HG02885 (cell line): ENCODE data around the gene C1QTNF3.
"Not testable (repeated sequence)": the region's sequence is repeated elsewhere in the genome, so short reads cannot be mapped to it uniquely, and the experiment has no call there.

Experiments
- ATAC-seq: cut with Tn5 transposase; IDR thresholded peaks from one replicate; pipeline ENCODE4 v1.9.1; 2021; ENCODE audit warnings: mild to moderate bottlenecking; ENCODE audit not compliant: unreplicated experiment, poor library complexity

The C1QTNF3 gene

DNA sequence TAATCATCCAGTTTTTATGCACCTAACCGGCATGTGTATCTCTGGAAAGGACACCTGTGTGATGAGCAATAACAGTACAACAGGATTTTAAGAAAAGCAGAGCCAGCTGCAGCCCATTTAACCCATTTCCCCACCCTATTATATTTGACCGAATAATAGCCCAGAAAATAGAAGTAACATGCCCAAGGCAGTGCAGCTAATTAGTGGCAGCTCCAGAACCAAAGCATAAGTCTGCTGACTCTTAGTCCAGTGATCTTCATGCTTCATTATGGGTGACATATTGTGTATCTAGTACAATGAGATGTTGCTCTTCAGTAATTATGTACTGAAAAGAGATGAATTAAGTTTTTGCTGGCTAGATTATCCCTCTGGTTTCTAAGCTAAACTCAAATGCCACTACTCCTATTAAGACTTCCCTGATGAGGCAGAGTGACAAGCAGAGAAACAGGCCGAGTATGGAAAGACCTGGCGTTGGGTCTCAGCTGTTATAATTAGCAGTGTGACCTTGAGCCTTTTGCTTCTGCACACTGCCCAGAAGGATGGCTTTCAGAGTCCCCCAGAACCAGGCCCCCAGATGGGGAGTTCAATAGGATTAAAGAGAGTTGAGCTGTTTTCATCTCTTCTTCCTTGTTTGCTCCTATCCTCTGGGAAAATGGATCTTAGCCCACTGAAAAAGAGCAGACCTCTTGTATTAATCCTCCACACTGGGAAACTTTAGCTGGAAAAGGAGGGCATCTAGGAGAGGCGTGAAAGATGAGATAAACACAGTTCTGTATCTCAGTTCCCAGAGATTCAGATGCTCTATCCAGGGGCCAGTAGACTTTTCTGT is 10.8 kb upstream of the C1QTNF3 start:
- ATAC-seq: no peak

DNA sequence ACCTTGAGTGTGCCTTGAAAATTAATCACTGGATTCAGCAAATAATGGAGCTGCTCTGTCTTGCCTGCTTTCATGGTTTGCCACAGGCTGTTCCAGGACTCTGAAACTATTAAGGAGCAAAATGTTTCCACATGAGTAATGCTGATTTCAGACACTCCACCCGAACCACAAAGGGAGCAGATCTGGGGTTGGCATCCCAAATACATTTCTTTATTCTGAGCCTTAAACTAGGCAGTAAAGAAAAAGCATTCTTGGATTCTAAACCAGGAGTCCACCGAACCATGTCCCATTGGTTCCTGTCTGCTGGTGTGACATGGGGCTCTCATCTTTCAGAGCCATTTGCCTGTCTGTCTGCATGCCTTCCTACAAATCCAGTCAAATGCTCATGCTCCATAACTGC is 10.1 kb upstream of the C1QTNF3 start:
- ATAC-seq: no peak

DNA sequence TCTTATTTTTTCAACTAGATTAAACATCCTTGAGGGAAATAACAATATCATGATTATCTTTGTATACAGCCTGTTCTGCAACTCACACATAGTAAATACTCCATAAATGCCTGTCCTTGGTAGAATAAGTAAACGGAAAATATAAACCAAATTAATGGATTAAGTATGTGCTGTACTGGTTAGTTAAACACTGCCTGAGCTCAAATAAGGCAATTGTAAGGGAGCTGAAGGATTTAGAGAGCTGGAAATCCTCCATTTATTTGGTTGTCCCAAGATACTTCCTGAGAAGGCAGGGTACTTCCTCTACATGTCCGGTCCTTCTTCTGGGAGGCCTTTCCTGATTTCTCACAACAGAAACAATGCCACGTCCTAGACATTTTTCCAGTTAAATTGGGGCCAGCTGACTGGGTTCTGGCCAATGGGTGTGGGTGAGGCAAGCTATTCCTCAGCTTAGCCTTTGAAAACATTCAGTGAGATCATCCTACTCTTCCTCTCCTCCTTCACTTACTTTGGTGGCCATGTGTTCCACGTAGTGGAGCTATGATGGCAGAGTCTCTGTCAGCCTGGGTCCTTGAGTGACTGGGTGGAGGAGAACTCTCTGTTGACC is 8.5 kb upstream of the C1QTNF3 start:
- ATAC-seq: no peak

DNA sequence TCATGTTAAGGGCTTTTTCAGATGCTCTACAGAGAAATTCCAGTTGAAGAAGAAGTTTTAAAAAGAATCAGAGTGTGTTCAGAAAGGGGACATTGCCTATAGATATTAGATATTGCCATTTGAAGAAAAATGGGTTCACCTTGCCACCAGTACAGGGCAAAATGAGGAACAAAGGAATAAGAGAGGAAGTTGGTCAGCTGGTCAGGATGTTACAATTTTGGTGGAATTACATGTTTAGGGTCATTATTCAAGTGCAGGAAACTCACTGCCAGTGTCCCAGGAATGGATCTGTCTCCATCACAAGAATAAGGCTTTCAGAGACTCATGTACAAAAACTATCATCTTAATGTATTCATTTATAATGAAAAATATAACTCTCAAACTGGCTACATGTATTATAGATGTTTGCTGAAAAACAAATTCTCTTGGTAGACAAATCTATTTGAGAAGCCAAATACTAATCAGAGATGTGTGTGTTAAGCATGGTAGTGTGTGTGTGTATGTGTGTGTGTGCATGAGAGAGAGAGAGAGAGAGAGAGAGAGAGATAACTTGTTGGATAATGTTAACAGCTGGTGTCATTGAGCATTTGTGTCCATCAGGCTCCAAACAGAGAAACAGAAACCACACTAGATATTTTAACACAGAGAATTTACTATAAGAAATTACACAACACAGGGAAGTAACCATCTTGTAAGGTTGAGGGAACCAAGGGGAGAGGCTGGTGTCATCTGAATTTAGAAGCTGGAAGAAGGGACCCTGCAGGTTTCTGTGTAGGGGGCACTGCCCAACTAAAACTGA is 5.0 kb upstream of the C1QTNF3 start:
- ATAC-seq: no peak

DNA sequence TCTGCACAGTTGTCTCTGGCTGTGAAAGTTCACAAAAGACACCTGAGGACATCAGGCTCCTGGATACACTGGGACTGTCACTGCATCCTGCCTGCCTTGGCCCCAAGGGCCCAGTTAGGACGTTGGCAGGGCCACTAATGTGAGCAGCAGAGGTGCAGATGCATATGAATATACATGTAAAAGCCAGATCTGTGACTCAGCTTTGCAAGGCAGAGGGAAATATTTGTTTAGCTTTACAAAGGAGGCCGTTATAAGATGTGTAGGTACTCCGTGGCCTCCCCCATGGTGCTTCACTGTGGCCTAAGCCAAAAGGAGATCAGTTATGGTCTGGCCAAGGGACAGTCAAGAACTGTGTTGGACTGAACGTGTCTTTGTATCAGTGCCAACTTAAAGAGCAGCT is 4.1 kb upstream of the C1QTNF3 start:
- ATAC-seq: no peak

DNA sequence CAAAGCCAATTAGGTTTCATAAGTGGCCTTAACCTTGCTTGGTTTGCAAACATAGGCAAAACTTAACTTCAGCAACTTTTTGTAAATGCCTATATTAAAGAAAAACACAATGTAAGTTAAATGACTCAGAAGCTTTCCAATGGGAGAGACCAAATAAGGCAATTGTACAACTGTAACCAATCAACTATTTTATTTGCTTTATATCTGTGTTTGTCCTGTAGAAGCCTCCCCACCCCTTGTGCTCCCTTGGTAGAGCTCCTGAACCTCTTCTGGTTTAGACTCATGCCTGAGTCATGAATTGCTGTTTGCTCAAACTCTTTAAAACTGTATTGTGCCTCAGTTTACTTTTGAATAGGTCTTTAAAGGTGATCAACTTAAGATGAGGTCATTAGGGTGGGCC is 3.0 kb upstream of the C1QTNF3 start:
- no peak for ATAC-seq

DNA sequence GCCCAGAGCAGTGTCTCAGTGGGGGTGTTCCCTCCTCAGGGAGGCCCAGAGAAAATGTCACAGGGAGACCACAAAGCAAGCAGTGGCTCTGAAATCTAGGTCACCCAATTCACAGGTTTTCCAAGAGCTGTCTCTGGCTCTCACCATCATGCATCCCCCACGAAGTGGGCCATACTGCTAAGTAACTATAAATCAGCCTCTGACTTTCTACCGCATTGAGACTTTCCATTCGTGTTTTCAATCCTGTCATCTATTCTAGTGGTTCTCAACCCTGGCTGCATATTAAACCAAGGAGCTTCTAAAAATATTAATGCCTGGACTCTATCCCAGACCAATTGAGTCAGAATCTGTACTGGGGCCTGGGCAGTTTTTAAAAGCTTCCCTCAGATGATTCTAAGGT is 2.0 kb upstream of the C1QTNF3 start:
- no peak for ATAC-seq

DNA sequence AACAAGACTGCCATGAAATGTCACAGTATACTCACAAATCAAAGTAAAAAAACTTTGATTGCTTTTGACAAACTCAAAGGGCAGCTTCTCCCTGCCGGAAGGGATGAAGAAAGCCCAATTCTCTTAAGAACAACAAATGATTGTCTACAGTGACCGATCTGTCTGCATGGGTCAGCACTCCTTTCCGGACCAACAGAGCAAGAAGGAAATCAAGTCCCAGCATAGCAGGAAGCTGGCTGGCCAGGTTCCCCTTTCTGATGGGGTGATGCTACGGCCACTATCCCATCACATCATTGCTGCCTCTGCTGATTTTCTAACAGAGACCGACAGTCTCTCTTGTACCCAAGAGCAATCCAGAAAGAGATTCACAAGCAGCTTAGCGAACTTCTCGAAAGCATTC is 692 bp downstream of the C1QTNF3 start:
- ATAC-seq: no peak

DNA sequence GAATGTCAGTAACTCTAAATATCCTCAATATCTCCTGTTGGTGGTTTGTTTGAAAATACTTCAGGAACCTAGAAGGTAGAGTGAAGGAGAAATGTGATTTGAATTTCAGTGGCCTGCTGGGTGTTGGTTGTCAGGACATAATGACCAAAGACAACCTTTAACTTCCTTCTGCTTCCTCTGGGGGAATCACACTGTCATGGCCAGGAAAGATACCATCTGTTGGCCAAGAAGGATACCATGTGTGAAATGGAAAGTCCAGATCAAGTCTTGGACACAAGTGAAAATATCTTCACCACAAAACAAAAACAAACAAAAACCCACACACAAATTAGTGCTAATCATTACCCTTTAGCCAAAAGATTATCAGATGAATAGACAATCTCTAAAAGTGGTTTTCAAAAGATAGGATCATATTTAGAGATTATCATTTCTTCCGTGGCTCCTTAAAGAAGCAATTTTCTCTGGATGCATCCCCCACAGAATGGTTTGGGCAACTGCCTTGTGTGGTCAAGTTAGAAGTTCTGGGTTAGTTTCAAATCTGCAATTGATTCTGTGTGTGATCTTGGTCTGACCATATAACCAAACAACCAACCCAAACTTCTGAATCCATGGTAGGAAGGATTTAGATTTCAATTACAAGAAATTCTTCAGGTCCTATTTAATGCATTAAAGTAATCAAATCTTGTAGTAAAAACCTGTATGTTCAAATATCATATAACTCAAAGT is 1.6 kb downstream of the C1QTNF3 start:
- no peak for ATAC-seq

DNA sequence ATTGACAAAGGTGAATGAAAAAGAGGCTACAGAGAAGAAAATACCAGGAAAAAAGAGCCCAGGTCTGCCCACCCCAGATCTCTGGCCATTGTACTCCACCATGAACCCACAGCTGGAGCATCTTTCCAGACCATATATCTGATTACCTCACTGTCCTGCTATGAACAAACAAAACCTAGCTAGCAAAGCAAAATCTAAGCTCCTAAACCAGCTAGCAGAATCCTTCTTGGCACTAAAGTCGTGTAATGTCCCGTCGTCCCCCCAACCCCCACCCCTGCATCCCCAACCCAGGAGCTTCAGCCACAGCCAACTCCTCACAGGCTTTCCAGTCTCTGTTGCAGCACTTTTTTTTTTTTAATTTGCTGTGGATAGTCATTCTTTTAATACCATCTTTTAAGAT is 2.5 kb downstream of the C1QTNF3 start:
- ATAC-seq: no peak

DNA sequence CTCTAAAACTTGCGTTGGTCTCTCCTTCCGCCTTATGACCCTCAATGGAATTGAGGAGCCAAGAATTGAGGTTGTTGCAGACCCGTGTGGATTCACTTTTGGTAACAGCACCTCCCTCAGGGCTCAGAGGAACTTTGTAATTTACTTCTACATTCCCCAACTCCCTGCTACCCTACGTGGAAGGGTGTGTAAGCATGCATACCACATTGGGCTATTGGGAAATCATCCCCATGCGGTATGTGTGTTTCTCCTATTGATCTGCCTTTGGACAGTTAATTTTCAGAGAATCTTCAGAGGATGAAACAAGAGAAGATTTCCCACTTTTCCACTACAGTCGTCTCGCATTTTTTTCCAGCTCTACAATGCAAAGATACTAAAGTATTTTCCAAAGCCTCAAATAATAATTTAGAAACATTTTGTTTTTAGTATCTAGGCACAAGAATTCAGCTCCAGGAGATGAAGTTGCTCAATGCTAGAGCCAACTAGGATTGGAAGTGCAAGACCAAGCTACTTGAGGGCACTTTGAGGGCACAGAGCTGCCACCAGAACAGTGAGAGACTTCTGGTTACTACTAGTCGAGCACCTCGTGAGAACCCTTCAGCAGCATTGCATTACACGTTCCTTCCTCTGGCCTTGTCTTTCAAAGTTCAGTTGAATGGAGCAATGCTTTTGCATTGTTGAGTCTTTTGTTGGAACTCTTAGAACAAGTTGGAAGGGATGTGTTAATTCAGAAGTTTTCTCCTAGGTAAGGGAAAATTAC is 3.4 kb downstream of the C1QTNF3 start:
- no peak for ATAC-seq

DNA sequence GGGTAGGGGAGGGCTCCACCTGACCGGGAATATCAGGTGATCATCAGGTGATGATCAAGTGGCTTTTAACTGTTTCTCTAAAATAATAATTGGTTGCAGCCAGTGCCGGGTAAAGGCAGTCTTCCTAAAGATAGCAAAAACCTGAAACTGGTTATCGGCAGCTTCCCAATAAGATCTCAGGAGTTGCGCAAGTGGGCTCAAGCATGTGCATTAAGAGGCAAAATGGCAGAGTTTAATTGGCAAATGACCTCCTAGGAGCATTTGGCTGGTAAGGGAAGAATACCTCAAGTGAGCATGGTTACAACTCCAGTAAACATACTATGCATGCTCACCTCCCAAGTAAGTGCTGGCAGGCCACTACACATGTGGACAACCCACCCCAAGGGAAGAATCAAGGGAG is 4.2 kb downstream of the C1QTNF3 start:
- ATAC-seq: no peak

DNA sequence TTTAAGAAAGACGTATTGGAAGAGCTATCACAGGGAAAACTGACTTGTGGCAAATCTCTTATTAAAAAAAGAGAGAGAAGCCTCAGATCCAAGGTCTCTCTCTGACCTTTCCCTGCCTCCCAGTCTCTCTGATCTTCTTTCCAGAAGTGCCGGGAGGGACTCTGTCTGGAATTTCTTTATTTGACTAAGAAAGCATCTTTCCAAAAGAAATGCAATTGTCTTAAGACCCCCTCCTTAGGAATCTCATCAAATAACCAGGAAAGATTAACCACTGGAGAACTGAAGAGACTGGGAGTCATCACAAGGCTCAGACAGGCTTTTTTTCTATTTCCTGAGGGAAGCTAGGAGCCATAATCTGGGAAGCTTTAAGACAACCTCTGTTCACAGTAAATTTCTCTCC is 4.6 kb downstream of the C1QTNF3 start:
- no peak for ATAC-seq

DNA sequence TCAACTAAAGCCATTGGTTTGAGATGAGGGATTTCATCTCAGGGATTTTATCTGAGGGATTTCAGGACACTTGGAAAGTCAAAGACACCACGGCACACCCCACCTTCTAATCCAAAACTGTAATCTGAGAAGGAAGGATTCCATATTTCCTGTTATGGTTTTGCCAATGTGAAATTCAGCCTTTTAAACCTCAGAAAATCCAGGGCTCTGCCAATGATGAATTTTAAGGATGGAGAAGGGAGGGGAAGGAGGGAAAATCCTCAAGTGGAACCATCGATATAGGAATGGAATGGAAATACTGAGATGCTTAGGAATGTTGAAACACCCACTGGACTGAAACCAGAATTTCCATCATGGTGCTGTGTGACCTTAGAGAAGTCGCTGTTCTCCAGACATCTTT is 5.3 kb downstream of the C1QTNF3 start:
- ATAC-seq: no peak

DNA sequence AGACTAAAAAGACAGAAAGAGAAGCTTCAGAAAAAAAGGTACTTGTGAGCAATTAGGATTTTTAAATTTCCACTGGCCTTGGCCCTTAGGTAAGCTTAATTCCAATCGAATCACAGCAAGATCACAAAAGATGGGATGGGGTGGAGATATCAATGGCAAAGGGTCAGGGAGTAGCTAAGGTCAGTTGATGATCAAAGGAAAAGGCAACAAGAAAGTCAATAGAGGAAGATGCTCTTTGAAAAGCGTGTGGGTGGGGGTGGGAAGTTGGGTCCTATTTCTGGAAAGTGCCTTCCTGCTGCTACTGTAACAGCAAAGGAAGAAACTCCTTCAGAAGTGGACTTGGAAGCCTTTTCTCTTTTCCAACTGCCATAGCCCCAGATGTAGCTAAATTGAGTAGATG is 7.3 kb downstream of the C1QTNF3 start:
- no peak for ATAC-seq

DNA sequence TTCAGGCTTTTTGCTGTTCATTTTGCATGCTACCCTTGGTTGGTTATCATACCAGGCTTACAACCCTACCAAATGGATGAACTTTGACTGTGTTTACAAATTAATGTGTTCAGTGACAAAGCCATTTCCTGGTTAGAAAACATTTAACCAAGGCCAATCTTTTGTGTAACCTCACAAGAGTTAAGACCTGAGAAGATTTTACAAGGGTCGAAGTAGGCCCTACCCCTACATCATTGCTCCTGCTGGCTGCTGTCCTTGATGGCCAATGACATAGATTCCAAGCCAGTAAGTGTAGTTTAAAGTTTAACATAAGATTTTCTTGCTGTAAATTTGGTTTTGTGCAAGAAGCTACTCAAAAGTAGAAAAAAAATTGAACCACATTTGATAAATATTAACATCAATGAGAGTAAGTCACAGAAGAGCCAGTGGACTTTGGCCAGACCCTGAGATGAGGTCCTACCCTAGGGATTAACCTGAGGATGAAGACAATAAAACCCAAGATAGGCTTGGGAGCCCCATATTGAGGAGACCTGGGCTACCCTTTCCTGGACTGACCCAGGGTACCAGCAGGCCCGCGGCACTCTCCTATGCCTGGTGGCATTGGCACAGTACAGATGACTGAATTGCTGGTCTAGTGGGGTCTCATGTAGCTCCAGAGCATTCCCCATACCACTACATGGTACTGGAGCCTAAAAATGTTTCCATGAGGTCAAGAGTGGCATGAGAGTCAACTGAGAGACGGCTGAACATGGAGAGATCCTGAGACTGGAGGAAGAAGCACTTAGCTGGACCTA is 8.3 kb downstream of the C1QTNF3 start:
- ATAC-seq: no peak

DNA sequence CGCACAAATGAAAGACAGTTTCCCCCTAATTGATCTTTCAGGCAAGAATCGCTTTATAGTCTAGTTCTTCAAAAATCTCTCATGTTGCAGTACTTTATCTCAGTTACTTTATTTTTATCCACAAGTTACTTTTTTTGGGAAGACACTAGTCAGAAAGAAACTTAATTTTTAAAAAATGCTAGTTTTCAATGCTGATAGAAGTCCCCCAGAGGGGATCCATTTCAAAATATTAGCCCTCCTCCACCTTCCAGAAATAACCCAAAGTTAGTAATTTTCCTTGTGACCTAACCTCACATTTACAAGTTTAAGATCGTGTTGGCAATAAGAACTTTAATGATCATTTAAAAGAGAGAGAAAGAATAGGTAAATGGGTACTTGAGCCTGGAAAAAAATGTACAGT is 11.0 kb downstream of the C1QTNF3 start:
- ATAC-seq: no peak

DNA sequence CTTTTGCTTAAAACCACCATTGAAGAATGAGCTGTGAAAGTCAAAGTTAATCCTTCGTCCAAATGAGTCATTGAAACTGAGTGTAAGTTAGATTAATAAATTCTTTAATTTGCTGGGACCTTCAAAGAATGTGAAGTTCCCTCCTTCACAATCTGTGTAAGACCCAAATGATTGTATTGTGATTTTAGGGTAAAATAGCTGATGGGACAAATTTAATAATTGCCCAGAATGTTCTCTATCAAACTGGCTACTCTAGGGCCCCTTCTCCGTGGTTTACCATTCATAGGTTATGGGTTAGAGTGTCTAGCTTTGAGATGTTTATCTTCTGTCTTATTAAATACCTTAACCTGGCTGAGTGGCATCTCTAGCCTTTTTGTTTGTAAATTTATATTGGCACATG is 11.9 kb downstream of the C1QTNF3 start:
- ATAC-seq: no peak

DNA sequence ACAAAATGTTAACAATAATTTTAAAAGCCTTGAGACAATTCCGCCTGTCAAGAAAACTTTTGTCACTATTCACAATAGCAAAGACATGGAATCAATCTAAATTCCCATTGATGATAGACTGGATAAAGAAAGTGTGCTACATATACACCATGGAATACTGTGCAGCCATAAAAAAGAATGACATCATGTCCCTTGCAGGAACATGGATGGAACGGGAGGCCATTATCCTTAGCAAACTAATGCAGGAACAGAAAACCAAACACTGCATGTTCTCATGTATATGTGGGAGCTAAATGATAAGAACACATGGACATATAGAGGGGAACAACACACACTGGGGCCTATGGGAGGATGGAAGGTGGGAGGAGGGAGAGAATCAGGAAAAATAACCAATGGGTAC is 12.4 kb downstream of the C1QTNF3 start:
- ATAC-seq: not testable (repeated sequence)
